GM18951 (cell line): ENCODE data around the gene RNF187.

Experiments used
- POLR2A ChIP-seq: IDR thresholded peaks from 4 replicates; pipeline ENCODE4 v1.6.1; 2011; ENCODE audit warnings: mild to moderate bottlenecking; ENCODE audit not compliant: insufficient read length, insufficient read depth; ENCODE audit errors: extremely low read depth
- in situ Hi-C: fragments of 300-500 bp; cut with MboI; formaldehyde crosslinking; loops from one replicate; pipeline ENCODE4 v1.12.0; 2022; ENCODE audit warnings: low sequenced_read_pairs, mixed read lengths, inconsistent platforms; ENCODE audit not compliant: unreplicated experiment

The RNF187 gene

DNA sequence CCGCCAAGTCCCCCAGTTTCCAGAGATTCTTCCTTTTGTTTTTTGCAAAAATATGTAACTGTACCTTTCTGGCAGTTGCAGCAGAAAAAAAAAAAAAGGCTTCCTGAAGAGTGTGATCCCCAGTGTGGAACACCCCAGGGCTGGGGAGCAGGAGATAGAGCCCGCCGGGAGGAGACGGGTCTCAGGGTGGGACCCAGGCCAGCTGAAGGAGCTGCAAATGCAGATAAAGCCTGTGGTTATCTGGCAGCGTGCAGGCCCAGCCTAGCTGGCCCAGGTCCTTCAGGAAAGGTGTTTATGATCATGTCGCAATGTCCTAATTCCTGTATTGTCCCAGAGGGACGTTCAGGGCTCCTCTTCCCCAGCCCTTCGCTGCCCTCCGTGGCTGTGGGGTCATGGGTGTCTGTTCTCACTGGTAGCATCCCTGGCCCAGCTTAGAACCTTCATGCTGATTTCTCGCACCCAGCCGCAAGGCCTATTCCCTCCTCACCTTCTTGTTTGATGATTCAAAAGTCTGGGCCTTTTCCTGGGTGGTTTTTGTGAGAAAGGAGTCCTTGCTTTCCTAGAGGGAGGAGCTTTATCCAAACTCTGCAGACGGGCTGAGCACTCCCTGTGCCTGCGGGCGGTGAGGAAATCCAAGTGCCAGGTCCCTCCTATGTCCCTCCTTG lies 26.2 kb downstream of the RNF187 start:
- no peak for TF ChIP-seq POLR2A
- in situ Hi-C loops: no loop called here

DNA sequence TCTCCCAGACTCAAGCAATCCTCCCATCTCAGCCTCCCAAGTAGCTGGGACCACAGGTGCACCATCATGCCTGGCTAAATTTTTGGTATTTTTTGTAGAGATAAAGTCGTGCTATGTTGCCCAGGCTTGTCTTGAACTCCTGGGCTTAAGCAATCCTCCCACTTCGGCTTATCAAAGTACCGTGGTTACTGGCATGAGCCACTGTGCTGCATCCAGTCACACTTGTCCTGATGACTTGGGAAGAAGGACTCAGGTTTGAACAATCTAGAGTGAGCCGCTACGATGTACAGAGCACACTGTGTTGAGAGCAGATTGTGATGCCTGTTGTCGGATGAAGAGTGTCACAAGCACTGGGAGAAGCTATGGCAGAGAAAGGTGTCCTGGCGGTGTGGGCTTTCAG lies 27.2 kb downstream of the RNF187 start:
- in situ Hi-C loops: no loop called here
- no peak for TF ChIP-seq POLR2A

DNA sequence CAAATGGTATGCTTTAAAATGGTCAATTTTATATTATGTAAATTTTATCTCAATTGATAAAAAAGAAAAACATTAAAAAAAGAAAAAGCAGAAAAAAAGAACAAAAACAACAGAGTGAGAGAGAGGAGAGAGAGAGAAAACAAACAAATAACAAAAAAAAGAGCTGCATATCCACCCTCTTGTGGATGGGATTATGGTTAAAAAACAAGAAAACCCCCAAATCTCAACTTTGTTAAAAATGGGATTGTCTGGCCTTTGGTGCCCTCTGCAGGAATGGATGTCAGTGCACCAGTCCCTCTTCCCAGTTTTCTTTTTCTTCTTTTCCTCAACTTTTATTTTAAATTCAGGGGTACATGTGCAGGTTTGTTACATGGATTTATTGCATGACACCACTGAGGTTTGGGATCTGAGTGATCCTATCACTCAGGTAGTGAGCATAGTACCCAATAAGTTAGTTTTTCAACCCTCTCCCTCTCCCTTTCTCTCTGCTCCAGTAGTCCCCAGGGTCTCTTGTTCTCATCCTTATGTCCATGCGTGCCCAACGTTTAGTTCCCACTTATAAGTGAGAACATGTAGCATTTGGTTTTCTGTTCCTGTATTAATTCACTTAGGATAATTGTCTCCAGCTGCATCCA lies 28.1 kb downstream of the RNF187 start:
- in situ Hi-C loops: no loop called here
- TF ChIP-seq POLR2A: no peak

DNA sequence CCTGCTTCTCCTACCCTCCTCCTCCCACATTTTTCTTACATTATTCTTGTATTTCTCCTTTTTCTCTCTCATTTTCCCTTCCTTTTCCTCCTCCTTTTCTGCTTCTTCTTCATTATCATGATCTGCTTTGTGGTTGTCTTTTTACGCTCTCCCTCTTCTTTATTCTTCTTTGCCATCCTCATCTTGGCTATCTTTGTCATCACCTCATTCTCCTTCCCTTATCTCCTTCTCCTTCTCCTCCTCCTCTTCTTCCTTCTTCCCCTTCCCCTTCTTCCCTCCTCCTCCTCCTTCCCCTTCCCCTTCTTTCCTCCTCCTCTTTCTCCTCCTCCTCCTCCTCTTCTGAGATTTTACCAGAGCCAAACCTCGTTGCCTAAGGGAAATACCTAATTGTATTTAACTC lies 30.5 kb downstream of the RNF187 start:
- in situ Hi-C loops: no loop called here
- TF ChIP-seq POLR2A: no peak

DNA sequence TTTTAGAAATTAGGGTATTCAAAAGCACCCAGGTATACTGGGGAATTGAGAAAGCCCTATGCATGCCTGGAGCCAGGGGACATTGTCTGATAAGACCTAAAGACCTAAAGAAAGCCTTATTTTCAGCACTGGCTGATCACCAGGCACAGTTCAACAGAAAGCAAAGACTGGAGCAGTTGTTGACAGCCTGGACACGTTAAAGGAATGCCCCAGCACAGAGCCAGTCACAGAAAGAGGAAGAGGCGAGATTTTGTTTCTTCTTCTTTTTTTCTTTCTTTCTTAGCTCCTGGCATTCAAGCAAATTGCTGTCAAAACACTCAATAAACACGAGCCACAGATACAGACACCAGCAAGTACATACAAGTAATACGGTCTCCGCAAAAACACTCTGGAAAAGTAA lies 40.4 kb downstream of the RNF187 start:
- TF ChIP-seq POLR2A: no peak
- in situ Hi-C loops: no loop called here

DNA sequence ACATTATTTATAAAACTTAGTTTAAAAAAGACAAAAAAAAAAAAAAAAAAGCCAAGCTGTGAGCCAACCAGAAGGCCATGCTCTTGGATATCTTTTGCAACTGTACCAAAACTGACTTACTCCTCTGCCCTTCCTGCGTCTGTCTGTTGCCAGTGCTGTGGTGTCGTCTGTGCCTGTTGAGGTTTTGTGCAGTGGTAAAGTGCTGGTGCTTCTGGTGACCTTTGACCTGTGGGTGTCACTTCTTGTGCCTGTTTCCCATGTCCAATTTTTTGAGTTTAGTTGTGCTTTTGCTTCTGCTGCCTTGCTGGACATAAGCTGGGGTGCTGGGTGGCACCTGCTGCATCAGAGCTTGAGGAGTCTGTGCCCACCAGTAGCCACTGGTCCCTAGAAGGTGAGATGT lies 41.4 kb downstream of the RNF187 start:
- in situ Hi-C loops: no loop called here

DNA sequence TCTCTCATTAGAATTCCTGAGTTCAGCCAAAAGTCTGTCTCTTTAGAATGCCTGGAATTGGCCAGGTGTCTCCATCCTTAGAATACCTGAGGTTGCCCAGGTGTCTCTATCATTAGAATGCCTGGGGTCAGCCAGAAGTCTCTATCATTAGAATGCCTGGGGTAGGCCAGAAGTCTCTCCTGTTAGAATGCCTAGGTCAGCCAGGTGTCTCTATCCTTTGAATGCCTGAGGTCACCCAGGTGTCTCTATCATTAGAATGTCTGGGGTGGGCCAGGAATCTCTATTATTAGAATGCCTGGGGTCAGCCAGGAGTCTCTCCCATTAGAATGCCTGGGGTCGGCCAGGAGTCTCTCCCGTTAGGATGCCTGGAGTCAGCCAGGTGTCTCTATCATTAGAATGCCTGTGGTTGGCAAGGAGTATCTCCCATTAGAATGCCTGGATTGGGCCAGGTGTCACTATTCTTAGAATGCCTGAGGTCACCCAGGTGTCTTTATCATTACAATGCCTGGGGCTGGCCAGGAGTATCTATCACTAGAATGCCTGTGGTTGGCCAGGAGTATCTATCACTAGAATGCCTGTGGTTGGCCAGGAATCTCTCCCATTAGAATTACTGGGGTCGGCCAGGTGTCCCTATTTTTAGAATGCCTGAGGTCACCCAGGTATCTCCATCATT lies 43.0 kb downstream of the RNF187 start:
- no peak for TF ChIP-seq POLR2A

More for the DNA sequence above, 41.4 kb downstream of the RNF187 start:
- no peak for TF ChIP-seq POLR2A

DNA sequence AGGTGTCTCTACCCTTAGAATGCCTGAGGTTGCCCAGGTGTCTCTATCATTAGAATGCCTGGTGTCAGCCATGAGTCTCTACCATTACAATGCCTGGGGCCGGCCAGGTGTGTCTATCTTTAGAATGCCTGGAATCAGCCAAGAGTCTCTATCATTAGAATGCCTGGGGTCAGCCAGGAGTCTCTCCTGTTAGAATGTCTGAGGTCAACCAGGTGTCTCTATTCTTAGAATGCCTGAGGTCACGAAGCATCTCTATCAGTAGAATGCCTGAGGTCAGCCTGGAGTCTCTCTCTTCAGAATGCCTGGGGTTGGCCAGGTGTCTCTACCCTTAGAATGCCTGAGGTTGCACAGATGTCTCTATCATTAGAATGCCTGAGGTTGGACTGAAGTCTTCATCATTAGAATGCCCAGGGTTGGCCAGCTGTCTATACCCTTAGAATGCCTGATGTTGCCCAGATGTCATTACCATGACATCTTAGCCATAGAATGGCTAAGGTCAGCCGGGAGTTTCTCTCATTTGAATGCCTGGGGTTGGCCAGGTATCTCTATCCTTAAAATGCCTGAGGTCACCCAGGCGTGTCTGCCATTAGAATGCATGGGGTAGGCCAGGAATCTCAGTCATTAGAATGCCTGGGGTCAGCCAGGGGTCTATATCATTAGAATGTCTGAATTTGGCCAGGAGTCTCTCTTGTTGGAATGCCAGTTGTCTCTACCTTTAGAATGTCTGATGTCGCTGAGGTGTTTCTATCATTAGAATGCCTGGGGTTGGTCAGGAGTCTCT lies 44.0 kb downstream of the RNF187 start:
- TF ChIP-seq POLR2A: no peak
- in situ Hi-C loops: no loop called here

More for the DNA sequence above, 43.0 kb downstream of the RNF187 start:
- in situ Hi-C loops: no loop called here

DNA sequence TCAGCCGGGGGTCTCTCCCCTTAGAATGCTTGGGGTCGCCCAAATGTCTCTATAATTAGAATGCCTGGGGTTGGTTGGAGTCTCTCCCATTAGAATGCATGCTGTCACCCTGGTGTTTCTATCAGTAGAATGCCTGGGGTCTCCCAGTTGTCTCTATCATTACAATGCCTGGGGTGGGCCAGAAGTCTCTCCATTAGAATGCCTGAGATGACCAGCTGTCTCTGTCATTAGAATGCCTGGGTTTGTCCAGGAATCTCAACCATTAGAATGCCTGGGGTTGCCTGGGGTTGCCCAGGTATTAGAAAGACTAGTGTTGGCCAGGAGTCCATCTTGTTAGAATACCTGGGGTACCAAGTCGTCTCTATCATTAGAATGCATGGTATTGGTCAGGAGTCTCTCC lies 51.6 kb downstream of the RNF187 start:
- in situ Hi-C loops: no loop called here
- no peak for TF ChIP-seq POLR2A

DNA sequence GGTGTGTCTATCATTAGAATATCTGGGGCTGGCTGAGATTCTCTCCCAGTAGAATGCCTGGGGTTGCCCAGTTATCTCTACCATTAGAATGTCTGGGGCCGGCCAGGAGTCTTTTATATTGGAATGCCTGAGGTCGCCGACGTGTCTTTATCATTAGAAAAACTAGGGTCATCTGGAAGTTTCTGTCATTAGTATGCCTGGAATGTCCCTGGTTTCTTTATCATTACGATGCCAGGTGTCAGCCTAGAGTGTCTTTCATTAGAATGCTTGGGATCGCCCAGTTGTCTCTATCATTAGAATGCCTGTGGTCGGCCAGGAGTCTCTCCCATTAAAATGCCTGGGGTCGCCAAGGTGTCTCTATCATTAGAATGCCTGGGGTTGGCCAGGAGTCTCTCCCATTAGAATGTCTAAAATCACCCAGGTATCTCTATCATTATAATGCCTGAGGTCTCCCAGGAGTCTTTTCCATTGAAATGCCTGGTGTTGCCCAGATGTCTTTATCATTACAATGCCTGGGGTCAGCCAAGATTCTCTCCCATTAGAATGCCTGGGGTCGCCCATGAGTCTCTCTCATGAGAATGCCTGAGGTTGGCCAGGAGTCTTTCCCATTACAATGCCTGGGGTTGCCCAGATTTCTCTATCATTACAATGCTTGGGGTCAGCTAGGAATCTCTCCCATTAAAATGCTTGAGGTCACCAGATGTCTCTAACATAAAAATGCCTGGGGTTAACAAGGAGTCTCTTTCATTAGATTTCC lies 53.2 kb downstream of the RNF187 start:
- in situ Hi-C loops: no loop called here

DNA sequence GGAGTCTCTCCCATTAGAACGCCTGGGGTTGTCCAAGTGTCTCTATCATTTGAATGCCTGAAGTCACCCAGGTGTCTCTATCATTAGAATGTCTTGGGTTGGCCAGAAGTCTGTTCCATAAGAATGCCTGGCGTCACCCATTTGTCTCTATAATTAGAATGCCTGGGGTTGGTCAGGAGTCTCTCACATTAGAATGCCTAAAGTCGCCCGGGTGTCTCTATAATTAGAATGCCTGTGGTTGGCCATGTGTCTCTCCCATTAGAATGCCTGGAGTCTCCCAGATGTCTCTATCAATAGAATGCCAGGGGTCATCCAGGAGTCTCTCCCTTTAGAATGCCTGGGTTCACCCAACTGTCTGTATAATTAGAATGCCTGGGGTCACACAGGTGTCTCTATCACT lies 54.5 kb downstream of the RNF187 start:
- in situ Hi-C loops: no loop called here
- no peak for TF ChIP-seq POLR2A

More for the DNA sequence above, 53.2 kb downstream of the RNF187 start:
- no peak for TF ChIP-seq POLR2A

DNA sequence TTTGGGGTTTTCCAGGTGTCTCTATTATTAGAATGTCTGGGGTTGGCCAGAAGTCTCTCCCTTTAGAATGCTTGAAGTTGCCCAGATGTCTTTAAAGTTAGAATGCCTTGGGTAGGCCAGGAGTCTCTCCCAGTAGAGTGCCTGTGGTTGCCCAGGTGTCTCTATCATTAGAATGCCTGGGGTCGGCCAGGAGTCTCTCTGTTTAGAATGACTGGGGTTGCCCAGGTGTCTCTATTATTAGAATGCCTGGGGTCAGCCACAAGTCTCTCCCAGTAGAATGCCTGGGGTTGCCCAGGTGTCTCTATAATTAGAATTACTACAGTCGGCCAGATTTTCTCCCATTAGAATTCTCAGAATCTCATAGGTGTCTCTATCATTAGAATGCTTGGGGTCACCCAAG lies 55.2 kb downstream of the RNF187 start:
- no peak for TF ChIP-seq POLR2A
- in situ Hi-C loops: no loop called here

DNA sequence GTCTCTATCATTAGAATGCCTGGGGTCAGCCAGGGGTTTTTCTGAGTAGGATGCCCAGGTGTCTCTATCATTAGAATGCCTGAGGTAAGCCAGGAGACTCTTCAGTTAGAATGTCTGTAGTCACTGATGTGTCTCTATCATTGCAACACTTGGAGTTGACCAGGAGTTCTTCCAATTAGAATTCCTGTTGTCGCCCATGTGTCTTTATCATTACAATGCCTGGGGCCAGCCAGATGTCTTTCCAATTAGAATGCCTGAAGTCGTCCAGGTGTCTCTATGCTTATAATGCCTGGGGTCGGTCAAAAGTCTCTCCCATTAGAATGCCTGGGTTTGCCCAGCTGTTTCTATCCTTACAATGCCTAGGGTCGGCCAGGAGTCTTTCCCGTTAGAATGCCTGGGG lies 55.8 kb downstream of the RNF187 start:
- TF ChIP-seq POLR2A: no peak
- in situ Hi-C loops: no loop called here
